ENCODE data around the gene CTR9. TPM values are rescaled to one million over a fixed set of nuclear protein-coding genes. Genes with fewer than 3 reads are reported as not detected.
A peak's percentile ranks its signal among the peaks of the same experiment; 100 is the strongest.
"Not testable (repeated sequence)": the region's sequence is repeated elsewhere in the genome, so short reads cannot be mapped to it uniquely, and the experiment has no call there.

Gene CTR9
- total RNA-seq, 1 donor: 33.2 TPM

DNA sequence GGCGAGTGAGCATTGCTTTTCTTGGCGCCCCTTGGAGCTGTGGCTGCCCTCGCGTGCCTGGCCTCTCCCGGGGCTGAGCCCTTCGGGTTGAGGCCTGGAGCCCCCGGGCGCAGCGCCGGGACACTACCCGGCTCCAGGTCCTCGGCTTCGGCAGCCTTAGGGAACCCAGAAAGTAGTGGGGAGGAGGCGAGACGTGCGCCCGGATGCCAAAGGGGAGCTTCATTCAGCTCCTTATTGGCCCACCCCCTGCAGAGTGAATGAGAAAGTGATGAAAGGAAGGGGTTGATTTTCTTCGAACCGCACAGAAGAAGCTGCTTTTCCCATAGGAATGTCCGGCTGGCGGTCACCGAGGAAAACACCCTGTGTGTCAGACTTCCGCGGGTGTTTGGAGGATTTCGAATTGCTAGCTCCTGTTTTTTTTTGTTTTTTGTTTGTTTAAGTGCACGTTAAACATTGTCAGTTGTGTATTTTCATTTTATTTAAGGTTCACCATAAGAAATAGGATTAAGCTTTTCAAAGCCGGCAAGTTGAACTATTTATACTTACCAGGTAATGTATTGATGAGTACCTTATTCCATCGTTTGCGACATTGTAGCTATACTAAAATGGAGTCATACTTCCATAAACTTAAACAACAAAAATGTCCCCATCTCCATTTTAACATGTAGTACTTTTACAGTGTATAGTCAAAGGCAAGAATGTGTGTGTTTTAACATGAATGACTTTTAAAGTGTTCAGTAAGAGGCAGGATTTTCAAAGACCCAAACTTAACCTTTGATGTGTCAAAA is 58.5 kb downstream of the CTR9 start:
- H3K9me3 ChIP-seq (ENCODE audit: low read depth, low read length): no peaks in the 10 kb centered on the region
- H3K4me1 ChIP-seq (ENCODE audit: insufficient read depth, low read length): peaks cover 26% of the 10 kb centered on the region
- no peaks in the 10 kb centered on the region for H3K27me3 ChIP-seq (ENCODE audit: insufficient read depth, low read length)
- H3K4me3 ChIP-seq (ENCODE audit: low read length): peak overlapping the region; percentile 98

DNA sequence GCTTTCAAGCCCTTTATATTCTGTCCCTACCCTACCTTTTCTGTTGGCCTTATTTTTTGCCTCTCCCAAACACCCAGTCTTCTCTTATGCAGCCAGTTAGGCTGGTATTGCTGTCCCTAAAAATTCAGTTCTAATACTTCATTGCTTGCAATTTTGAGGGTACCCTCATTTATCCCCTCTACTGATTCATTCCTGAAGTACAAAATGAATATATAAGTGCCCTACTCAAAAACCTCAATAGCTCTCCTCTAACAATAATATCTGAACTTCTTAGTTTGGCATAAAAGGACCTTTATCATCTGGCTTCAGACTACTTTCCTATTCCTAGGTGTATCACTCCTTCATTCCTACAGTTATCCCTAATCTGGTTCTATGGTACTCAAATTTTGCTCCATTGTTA is 62.9 kb downstream of the CTR9 start:
- H3K9me3 ChIP-seq (ENCODE audit: low read depth, low read length): no peaks in the 10 kb centered on the region
- no peak overlapping the region for H3K4me3 ChIP-seq (ENCODE audit: low read length)
- peaks cover 3% of the 10 kb centered on the region for H3K4me1 ChIP-seq (ENCODE audit: insufficient read depth, low read length)
- no peaks in the 10 kb centered on the region for H3K27me3 ChIP-seq (ENCODE audit: insufficient read depth, low read length)

DNA sequence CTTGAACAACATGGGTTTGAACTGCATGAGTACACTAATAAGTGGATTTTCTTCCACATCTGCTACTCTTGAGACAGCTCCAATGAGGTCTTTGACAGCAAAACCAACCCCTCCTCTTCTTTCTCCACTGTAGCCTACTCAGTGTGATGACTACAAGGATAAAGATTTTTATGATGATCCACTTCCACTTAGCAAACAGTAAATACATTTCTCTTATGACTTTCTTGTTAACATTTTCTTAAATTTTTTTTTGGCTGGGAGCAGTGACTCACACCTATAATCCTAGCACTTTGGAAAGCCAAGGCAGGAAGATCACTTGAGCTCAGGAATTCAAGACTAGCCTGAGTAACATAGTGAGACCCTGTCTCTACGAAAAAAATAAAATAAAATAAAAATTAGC is 67.5 kb downstream of the CTR9 start:
- Histone ChIP-seq H3K27me3 (ENCODE audit: insufficient read depth, low read length) (no peaks in the 10 kb centered on the region), H3K9me3 (ENCODE audit: low read depth, low read length) (no peaks in the 10 kb centered on the region), H3K4me1 (ENCODE audit: insufficient read depth, low read length) (no peaks in the 10 kb centered on the region), H3K4me3 (ENCODE audit: low read length) (no peak overlapping the region)

DNA sequence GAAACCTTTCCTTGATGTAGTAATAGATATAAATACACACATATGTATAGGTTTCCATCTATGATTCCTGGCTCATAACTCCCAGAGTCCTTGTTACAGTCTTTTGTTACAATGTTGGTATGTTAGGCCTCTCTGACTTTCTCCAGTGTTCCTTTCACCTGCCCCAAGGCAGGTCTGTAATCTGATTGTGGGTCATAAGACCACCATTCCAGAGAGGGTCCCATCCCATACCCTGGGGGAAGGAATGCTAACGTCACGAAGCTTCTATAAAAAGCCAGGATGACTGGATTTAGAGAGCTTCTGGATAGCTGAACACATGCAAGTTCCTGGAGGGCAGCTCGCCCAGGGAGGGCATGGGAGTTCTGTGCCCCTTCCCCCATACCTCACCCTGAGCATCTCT is 71.4 kb downstream of the CTR9 start:
- H3K9me3 ChIP-seq (ENCODE audit: low read depth, low read length); H3K4me1 ChIP-seq (ENCODE audit: insufficient read depth, low read length); H3K4me3 ChIP-seq (ENCODE audit: low read length); H3K27me3 ChIP-seq (ENCODE audit: insufficient read depth, low read length): not testable (repeated sequence)

DNA sequence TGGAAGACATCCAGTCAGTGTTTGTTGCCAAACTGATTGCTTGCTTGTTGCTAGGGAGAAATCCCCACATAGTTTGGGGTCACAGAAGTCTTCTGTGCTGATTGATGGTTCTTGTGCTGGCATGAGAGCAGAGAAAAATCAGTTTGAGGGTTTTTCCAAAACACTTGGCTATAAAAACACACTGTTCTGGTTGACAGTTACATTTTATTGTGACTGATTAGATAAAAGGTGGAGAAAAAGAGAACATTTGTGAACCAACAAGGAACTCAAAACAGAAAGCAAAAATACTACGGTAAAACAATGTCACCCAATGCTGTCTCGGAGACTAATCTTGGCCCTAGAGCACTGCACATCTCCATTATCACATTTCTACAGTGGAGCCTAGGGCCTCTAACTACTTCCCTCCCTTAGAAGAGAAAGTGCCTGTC is 72.1 kb downstream of the CTR9 start:
- Histone ChIP-seq H3K9me3 (ENCODE audit: low read depth, low read length) (no peaks in the 10 kb centered on the region), H3K27me3 (ENCODE audit: insufficient read depth, low read length) (no peaks in the 10 kb centered on the region), H3K4me1 (ENCODE audit: insufficient read depth, low read length) (peaks cover 9% of the 10 kb centered on the region), H3K4me3 (ENCODE audit: low read length) (no peak overlapping the region)

DNA sequence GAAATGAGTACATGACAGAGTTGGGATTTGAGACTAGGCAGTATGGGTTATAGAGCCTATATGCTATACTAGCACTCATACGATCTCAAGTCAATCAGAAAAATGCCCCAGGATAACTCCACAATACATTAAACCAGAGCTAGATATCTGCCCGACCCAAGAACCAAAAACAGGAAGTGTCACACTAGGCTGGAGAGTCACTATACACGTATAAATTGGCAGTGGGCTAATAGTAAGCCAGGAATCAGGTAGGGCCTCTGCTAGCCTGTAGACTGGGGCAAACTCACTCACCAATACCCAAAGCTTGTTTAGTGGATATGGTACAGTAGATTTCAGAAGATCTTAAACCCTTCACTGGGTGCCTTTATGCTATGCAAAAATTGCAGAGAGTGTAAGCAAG is 73.8 kb downstream of the CTR9 start:
- no peaks in the 10 kb centered on the region for H3K27me3 ChIP-seq (ENCODE audit: insufficient read depth, low read length)
- peaks cover 9% of the 10 kb centered on the region for H3K4me1 ChIP-seq (ENCODE audit: insufficient read depth, low read length)
- no peaks in the 10 kb centered on the region for H3K9me3 ChIP-seq (ENCODE audit: low read depth, low read length)
- no peak overlapping the region for H3K4me3 ChIP-seq (ENCODE audit: low read length)

DNA sequence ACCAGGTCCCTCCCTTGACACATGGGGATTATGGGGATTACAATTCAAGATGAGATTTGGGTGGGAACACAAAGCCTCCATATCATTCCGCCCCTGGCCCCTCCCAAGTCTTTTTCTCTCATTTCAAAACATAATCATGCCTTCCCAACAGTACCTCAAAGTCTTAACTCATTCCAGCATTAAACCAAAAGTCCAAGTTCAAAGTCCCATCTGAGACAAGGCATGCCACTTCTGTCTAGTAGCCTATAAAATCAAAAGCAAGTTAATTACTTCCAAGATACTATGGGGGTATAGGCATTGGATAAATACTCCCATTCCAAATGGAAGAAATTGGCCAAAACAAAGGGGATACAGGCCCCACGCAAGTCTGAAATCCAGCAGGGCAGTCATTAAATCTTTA is 77.4 kb downstream of the CTR9 start:
- H3K4me3 ChIP-seq (ENCODE audit: low read length): no peak overlapping the region
- no peaks in the 10 kb centered on the region for H3K27me3 ChIP-seq (ENCODE audit: insufficient read depth, low read length)
- peaks cover 9% of the 10 kb centered on the region for H3K4me1 ChIP-seq (ENCODE audit: insufficient read depth, low read length)
- H3K9me3 ChIP-seq (ENCODE audit: low read depth, low read length): no peaks in the 10 kb centered on the region

DNA sequence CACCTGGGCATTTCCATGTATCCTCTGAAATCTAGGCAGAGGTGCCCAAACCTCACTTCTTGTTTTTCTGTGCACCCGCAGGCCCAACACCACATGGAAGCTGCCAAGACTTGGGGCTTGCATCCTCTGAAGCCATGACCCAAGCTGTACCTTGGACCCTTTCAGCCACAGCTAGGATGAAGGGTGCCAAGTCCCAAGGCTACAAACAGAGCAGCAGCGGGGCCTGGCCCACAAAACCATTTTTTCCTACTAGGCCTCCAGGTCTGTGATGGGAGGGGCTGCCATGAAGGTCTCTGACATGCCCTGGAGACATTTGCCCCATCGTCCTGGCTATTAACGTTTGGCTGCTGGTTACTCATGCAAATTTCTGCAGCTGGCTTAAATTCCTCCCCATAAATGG is 78.1 kb downstream of the CTR9 start:
- Histone ChIP-seq H3K27me3 (ENCODE audit: insufficient read depth, low read length) (no peaks in the 10 kb centered on the region), H3K4me1 (ENCODE audit: insufficient read depth, low read length) (peaks cover 9% of the 10 kb centered on the region), H3K9me3 (ENCODE audit: low read depth, low read length) (no peaks in the 10 kb centered on the region), H3K4me3 (ENCODE audit: low read length) (no peak overlapping the region)

Other genes starting within 250 kb of the CTR9 start
- 30.6 TPM for gene RNF141, start 210.1 kb upstream of the CTR9 start, total RNA-seq
- gene LYVE1, start 182.6 kb upstream of the CTR9 start, total RNA-seq: under 0.01 TPM
- 0.52 TPM for gene IRAG1, start 57.5 kb upstream of the CTR9 start, total RNA-seq
- 824 TPM for gene EIF4G2, start 57.7 kb downstream of the CTR9 start, total RNA-seq
- gene ZBED5, start 106.8 kb downstream of the CTR9 start, total RNA-seq: 47.3 TPM